Activated CD4-positive, alpha-beta T cell treated with anti-CD3 and anti-CD28 coated beads, Interleukin-2, amount 50 U/mL, for 48 hours (primary cell): Measurements from ENCODE around the gene TLE4.

Experiments
- DNase-seq, 2 experiments: peaks; one replicate each; pipeline ENCODE4 v3.0.0-alpha.2; 2020

TLE4 gene

DNA sequence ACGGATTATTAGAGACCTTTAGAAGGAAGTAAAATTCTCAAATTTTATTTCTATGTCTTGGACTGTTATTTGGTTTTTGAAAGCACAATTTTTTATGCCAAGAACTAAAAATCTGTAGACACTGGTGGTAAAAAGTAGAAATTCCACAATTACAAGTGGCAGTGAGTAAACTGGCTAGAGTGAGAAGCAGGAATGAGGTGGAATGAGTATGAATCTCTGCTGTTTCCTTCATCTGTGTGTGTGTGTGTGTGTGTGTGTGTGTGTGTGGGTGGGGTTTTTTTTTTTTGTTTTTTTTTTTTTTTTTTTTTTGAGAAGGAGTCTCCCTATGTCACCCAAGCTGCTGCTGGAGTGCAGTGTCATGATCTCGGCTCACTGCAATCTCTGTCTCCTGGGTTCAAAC is 94.2 kb downstream of the TLE4 start:
- no peak for DNase-seq

DNA sequence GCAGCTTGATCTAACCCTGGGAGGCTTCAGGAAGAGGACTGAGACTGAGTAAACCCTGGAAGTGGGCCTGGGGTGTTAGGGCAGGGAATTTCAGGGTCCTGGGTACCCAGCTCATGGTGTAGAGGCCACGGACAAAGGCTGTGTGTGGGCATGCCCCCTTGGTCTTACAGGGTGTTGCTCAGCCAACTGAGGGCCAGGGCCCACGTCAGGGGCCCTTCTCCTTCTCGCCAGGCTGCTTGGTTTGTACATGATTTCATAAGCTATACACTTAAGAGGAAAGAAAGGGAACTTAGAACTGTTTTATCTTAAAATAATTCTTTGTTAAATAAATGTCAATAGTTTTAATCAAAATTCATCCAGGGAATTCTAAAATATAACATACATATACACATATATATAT is 95.4 kb downstream of the TLE4 start:
- DNase-seq: no peak

DNA sequence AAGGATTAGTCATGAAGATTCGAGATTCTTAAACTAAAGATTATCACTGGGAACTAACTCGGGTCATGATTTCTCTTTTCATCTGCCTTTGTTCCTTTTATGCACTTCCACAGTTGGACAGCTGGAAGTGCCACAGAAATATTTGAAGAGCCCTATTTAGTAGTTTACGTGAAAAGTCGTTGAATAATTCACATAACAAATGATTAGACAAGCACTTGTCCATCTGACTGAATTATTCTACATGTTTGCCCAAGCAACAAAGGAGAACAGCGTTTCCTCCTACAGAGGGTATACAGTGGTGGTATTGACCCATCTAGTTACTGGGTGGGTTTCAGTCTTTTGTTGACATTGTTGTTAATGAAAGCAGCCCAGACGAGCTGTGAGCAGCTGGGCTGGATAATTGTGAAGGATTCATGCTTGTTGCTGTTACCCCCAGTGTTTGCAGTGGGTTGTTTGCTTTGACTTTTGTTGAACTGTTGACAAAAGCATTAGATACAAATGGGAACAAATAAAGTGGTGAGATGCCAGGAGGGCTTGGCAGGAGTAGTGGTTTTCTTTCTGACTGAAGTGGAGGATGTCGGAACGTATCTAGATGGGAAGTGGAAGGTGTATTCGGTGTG is 96.2 kb downstream of the TLE4 start:
- no peak for DNase-seq

DNA sequence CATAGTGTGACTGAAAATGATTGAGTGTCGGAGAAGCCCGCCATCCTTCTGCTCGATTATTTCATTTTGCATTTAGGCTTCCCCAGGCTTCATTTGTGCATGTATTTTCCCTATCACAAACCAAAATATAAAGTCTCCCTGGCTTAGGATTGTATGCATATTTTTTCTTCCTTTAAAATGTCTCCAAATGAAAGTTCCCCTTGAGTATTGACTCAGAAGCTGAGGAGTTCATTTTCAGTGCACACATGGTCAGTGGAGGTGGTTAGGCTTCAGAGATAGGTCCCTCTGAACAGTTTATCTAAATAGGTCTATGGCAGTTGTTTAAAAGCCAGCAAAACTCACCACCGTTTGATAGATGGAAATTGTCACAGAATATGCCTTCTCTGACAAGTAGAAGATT is 97.2 kb downstream of the TLE4 start:
- DNase-seq: no peak

DNA sequence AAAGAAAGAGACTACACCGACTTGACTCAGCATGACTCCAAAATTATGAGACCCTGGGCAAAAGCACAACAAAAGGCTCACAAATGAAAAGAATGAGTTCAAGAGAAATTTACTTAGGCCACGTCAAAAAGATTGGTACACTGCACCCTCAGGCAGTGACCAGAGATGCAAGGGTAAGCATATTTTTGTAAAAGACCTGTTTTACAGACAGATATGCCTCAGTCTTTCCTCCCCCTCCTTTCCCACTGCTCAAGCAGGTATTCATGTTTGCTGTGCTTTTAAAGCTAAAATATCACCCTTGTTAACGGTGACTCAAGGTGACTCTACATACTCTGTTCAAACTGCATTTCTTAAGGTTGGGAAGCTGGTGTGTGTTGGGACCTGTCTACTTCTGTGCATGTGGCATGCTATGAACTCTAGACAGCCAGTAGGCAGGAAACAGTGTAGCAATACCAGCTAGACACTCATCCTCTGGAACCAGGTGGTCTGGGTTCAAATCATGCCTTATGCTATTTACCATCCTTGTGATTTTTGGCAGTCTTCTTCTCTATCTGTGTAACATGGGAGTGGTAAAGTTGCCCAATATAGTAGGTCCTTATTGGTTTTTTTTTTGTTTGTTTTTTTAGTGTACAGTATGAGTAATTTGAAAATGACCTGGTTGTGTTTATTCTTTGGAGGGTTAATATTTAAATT is 98.7 kb downstream of the TLE4 start:
- no peak for DNase-seq

DNA sequence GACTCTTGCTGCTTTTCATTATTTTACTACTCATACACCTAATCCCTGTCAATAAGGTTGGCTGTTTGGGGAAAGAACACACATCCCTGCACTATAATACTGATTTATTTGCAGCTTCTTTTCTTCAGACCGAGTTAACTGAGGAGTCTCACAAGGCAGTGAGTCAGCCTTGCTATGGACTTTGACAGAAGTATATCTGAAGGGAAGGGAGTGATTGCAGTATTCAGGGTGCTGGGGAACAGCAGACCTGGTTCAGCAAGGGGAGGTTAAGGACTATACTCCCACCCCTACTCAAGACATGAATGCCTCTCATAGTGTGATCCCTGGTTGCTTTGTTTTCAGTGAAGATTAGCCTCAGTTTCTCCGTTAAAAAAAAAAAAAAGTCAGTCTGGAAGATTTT is 99.8 kb downstream of the TLE4 start:
- DNase-seq: no peak

DNA sequence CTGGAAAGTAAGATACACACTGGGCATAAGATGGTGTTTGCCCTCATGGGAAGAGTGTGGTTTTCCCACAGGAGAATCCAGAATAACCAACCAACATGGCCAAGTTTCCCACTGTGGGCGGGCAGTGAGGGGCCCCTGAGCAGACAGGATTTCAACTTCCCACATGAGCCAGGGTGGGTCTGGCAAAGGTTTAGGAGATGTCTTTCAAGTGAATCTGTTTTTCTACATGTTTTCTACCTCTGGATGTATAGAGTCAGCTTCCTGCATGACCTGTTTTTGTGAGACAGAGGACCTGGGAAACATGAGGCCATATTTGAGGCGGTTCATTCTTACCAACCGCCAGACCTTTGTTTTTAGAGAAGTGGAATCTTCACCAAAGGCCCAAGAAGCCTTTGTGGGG is 100.5 kb downstream of the TLE4 start:
- no peak for DNase-seq

DNA sequence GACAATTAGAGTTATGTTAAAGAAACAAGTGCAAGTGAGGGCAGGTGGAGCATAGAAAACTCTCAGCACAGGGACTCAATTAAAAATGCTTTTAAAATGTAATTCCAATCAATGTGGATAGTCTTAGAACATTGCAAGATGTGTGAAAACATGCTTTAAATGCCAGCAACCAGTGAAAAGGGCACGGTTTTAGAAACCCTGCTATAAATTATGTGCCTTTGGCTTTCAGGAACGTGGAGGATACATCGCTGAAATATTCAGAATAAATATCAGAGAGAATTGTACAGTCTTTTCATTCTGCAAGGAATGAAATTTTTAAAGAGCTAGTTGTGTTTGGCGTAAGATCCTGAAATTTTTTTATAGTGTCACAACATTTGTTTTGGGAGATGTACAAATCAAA is 101.1 kb downstream of the TLE4 start:
- DNase-seq: no peak

DNA sequence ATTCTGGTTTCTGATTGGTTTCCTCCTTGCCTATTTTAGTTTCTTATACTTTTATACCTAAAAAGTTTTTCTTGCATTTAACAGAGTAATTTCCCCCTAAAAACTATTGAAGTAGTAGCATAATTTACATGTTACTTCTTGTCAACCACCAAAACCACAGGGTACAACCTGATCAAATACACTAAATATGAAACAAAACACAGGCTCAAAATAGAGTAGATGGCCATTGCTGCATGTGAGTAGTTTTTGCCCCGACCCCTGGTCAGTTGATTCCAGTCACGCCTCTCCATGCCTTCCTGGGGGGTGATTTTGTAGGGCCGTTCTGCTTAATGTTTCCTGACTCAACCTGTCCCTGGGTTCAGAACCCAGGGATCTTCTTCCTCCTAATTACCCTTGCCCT is 101.8 kb downstream of the TLE4 start:
- no peak for DNase-seq

DNA sequence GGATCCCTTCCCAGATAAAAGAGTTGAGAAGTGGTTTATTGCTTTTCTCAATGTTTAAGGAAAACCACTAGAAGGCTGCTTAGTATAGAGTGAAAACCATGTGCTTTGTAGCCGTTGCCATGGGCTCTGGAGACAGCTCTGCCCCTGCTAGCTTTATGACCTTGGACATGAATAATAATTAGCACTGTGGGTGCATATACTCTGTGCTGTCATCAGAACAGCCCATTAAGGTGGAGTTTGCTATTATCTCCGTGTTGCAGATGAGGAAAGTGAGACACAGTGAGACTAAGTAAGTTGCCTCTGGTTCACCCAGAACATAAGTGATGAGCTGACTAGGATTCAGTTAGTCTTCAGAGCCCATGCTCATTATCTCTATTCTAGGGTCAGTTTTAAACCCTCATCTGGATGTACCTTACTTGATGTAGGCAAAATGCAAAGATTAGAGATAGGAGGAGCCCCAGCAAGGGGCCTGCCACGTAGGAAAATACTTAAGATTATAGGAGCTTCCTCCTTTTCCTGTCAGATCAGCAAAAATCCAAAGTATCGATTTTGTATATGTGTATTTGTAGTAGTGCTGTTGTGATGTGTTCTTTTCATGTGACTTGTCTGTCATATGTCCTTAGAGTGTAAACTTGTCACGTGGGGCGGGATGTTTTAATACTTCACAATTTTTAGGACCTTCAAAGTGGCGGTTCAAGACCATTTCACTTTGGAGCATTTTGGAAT is 102.5 kb downstream of the TLE4 start:
- no peak for DNase-seq

DNA sequence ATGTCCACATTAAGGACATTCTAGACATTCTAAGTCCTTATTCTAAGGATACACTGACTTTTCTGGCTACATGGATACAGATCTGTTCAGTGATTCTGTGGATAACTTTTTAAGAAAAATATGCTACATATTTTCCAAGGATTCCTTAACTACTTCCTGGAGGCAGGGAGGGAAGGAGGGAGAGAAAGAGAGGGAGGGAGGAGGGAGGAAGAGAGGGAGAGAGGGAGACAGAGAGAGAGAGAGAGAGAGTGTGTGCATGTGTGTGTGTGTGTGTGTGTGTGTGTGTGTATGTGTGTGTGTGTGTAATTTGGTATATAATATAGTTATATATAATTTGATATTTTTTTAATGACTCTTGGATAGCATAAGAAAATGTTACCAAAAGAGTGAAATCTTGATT is 109.8 kb downstream of the TLE4 start:
- DNase-seq: no peak

DNA sequence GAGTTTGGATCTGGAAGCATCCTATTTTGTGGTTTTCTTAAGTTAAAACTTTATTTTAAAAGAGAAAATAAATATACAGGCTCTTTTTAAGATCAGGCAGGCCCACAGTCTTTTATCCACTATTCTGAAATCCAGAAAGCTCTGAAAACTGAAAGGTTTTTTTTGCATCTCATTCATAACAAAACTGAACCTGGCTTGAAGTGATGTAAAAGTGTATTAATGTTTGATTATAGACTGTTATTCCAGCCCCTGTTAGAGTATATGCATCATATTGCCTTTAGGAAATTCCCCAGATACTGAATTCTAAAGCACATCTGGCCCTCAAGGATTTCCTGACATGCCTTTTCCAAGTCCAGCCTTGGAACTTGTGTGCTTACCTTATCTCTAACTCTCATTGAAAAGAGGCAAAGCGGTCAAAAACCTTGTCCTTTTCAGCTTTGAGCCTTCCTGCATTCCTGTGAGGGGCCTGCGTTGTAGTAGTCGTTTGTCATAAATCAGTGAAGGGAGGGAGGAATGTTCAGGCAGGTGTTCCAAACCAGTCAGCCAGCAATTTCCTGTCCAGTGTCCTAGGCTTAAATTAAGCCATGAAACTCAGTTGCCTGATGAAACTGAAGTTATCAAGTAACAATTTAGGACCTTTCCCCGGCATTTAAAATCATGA is 110.4 kb downstream of the TLE4 start:
- no peak for DNase-seq

DNA sequence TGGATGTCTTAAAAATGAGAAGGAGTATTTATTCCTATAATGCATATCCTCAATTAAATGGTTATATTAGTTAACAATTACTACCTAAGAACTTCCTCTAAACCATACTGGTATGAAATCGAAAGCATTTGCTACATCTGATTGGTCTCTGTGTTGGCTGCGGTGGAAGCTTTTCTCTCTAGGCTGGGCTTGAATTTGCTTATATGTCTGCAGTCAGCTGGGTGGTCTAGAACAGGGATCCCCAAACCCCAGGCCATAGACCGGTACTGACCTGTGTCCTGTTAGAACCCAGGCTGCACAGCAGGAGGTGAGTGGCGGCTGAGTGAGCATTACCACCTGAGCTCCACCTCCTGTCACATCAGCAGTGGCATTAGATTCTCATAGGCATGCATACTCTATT is 112.3 kb downstream of the TLE4 start:
- DNase-seq: no peak

DNA sequence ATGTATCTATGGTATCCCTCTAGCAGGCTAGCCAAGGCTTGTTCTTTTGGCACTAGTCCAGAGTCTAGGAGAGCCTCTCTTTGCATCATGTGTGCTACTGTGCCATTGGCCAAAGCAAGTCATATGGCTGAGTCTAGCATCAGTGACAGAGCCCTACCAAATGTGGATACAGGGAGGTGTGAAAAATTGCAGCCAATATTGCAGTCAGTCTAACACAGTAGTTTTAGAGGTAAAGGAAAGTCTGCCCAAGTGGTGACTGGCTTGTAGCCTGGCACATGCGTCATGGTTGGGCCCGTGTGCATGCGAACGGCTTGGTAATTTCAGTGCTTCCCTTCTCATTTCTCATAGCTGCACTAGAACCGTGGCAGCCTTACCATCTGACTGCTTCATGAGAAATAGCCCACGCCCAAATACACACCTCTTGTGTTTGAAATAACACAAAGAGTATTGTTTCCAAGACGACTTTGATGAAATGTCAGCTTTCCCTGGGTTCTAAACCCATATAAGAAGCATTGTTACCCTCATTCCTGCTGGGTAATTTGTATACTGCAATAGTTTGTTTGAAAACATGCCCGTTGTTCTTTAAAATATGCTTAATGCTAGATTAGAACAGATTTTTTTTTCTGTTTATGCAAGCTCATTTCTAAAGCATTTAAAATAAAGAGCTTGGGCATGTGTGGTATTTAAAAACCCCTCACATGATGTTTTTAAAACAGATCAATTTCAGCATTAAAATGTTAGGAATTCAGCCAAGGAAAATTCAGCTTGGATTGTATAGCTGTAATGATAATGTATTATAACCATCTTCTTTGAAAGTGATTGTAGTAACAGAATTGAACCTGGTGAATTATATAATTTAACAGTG is 113.2 kb downstream of the TLE4 start:
- no peak for DNase-seq

DNA sequence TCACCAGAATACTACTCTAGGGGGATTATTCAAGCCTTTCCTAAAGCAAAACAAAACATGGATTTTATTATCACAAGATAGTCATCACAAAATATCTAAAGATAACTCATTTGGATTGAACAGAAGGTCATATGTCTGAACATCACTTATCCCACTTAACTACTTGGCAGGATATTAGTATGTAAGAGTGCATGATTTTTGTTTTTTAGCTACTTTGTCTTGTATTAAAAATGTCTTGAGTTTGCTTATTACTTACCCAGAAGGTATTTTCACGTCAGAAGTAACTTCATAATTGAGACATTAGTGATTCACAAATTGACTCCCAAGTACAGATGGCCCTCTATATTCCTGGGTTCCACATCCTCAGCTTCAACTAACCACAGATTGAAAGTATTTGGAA is 113.8 kb downstream of the TLE4 start:
- DNase-seq: no peak

DNA sequence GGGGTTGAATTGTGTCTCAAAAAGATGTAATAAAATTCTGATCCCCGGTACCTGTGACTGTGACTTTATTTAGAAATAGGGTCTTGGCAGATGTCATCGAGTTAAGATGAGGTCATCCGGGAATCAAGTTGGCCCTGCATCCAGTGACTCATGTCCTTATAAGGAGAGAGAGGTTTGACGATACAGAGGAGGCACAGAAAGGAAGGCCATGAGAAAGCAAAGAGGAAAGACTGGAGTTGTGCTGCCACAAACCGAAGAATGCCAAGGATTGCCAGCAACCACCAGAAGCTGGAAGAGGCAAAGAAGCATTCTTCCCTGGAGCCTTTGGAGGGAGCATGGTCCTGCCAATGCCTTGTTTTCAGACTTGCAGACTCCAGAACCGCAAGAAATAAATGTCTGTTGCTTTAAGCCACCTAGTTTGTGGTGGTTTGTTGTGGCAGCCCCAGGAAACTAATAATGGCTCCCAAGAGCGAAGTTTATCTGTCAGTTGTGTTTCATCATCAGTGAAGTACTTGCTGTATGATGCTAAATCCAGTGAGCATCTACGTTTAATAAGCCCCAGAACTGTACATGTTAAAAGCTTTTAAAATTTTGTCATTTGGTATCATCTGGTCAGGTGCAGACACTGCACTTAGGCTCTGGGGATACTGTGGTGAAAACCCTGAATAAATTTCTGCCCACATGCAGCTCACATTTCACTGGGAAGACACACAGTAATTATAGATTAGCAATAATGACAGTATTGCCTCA is 114.8 kb downstream of the TLE4 start:
- no peak for DNase-seq

DNA sequence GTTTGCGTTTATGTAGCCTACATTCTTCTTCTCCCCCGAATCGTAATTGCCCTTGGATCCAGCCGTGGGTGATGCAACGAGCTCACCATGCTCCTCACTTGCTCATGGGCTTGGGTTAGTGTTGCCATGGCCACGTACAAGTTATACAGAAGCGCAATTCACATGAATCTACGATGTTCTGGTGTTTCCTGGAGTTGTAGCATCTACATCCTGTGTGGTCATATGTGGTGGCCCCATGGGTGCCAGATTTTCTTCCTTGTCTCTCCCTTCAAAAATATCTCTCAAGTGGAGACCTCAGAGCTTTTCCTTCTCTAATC is 115.3 kb downstream of the TLE4 start:
- DNase-seq: no peak

DNA sequence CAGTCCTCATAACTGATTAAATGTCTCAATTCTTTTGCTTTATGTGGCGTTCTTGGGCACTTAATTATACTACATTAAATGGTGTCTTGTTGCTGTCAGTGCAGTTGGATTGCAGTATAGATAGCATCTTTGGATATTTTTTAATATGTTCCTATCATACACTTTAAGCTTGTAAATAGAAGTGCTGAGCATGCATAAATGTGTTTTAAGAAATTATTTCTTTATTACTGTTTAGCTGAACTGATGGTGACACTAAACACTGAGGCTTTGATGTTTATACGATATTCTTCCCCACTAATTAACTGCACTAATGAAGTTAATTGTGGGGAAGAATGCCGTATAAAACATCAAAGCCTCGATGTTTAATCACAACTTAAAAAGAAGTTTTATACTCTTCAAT is 116.6 kb downstream of the TLE4 start:
- DNase-seq: no peak

DNA sequence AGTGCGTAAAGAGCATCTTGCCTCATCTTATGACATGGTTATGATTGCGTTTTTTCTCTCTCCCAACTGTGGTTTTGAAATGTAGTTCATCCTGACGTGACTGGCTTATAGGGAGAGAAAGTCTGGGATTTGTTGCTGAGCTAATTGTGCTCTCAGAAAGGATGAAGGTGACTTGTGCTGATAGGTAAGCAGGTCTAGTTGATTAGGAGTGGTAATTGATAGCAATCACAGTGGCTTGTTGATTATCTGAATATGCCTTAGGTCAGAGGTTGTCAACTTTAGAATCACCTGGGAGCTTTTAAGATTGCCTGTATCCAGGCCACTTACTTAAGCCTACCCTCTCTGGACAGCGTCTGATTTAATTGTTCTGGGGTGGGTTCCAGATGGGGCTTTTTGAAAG is 117.8 kb downstream of the TLE4 start:
- DNase-seq: no peak

DNA sequence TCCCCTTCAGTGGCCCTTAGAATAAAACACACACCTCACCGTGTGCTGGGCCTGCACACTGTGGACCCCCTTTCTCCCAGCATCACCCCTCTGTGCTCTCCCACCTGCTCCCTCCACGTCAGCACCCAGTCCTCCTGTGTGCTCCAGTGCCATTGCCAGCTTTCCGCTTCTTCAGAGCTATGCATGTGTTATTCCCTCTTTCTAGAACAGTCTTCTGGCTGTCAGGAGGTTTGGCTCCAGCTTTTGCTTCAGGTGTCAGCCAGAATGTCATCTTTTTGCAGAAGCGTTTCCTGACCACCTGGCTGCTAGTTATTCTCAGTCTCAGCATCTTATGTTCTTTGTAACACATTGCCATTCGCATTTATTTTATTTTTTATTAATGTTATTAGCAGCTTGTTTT is 119.7 kb downstream of the TLE4 start:
- DNase-seq: no peak

DNA sequence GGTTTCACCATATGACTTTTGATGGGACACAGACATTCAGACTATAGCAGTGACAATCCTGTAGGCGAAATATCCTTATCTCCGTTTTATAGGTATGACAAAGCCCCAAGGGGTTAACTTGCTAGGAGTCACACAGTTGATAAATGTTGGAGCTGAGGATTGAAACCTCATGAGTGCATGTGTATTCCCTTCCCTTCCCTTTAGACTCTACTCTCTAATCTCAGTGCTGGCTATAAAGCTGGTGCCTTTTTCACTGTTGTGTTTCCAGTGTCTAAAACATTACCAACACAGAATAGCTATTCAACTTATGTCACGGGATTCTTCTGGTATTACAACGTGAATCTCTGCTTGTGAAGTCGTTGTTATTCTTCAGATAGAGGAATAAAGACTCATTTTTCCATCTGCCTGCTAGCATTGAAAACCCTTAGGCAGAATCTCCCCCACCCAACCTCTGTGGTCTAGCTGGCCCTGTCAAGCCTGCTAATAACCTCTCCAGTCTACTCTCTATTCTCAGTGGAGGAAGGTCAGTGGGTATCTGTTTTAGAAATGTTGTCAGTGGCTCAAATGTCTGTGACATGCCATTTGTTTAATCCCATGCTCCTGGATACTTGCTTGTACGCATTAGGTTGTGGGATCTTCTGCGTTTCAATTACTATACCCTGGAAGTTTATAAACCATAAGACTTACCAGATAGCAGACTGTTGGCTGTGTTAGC is 121.2 kb downstream of the TLE4 start:
- no peak for DNase-seq

DNA sequence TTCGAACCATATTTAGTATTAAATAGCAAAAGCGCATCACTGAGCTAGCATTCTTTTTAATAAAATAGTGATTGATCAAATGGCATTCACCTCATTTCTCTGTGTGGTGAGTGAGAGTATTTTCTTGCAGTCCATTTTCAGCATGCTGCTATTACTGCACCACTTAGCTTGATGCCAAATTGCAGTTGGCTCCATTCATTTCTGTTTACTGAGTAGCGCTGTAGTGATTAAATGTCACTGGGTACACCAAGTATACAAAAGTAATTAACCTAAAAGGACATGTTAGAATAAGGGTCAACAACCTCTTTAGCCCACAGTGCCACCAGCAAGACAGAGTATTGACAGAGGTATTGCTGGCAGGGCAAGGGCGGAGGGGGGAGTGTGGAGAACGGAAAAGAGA is 122.0 kb downstream of the TLE4 start:
- no peak for DNase-seq
